GM18868 (cell line): ENCODE data around the gene DDX23.
"Not testable (repeated sequence)": the region's sequence is repeated elsewhere in the genome, so short reads cannot be mapped to it uniquely, and the experiment has no call there.

Experiments used
- ATAC-seq: cut with Tn5 transposase; IDR thresholded peaks from one replicate; pipeline ENCODE4 v1.9.1; 2021; ENCODE audit warnings: mild to moderate bottlenecking, moderate library complexity; ENCODE audit not compliant: unreplicated experiment

Gene DDX23

DNA sequence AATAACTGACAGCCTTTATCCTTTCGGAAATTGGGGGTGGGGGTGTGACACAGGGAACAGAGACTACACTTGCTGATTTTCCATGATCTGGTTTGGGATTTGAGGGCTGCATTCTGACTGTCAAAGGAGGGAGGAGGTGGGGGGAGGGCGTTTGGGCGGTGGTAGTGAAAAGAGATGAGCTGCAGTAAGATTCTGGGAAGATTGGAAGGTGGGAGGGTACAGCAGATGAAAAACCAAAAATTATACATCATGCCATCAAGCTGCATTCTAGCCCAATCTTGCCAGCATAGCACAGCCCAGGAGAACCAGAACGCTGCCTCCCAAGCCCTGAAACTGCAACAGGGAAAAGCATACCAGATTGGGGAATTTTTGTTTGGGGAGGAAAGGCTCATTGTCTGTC lies 11.3 kb upstream of the DDX23 start:
- no peak for ATAC-seq

- no peak for ATAC-seq
Observed at GRCh38 chr12:48862760-48863159, 10.8 kb upstream of the DDX23 start.

DNA sequence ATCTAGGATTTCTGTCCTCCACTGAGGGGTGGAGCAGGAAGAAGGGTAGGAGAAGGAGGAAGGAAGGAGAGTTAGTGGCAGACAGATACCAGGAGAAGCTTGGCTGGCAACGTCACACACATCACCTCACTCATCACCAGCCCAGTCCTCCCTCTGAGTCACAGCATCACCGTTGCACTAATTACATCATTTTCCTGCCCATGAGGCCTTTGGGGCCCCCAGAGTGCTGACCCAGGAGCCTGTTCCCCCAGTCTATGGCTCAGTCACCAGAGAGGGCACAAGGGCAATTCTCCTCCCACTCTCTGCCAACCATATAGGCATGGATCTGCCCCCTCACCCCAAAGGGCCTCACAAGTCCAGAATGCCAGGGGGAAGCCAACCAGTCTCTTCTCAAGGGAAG lies 9.1 kb upstream of the DDX23 start:
- no peak for ATAC-seq

DNA sequence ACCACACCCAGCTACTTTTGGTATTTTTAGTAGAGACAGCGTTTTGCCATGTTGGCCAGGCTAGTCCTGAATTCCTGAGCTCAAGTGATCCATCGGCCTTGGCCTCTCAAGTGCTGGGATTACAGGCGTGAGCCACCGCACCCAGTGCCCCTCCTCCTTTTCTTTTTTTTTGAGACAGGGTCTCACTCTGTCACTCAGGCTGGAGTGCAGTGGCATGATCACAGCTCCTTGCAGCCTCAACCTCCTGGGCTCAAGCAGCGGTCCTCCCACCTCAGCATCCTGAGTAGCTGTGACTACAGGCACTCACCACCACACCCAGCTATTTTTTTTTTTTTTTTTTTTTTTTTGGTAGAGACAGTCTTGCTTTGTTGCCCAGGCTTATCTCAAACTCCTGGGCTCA lies 8.3 kb upstream of the DDX23 start:
- not testable (repeated sequence) for ATAC-seq

DNA sequence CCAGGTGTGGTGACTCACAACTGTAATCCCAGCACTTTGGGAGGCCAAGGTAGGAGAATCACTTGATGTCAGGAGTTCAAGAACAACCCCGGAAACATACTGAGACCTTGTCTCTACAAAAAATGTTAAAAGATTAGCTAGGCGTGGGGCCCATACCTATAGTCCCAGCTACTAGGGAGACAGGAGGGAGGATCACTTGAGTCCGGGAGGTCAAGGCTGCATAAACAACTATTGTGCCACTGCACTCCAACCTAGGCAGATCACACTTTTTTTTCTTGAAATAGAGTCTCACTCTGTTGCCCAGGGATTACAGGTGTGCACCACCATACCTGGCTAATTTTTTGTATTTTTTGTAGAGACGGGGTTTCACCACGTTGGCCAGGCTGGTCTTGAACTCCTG lies 7.6 kb upstream of the DDX23 start:
- ATAC-seq, result no peak

DNA sequence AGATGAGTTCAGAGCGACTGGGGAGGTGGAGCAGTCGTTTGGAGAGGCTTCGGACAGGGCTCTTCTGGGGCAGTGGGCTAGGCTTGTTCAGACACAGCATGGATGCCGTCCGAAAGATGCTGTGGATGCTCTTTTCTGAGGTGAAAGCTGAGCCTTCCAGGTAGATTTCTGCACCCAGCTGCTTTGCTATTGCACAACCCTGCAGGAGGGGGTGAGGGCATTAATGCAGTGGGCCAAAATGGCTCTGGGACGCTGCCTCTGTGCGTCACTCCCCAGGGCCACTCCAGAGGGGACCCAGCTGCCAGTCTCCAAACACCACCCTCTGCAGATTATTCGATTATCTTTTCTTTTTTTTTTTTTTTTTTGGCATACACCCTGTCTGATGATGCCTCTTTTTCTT lies 6.1 kb upstream of the DDX23 start:
- ATAC-seq, result no peak

DNA sequence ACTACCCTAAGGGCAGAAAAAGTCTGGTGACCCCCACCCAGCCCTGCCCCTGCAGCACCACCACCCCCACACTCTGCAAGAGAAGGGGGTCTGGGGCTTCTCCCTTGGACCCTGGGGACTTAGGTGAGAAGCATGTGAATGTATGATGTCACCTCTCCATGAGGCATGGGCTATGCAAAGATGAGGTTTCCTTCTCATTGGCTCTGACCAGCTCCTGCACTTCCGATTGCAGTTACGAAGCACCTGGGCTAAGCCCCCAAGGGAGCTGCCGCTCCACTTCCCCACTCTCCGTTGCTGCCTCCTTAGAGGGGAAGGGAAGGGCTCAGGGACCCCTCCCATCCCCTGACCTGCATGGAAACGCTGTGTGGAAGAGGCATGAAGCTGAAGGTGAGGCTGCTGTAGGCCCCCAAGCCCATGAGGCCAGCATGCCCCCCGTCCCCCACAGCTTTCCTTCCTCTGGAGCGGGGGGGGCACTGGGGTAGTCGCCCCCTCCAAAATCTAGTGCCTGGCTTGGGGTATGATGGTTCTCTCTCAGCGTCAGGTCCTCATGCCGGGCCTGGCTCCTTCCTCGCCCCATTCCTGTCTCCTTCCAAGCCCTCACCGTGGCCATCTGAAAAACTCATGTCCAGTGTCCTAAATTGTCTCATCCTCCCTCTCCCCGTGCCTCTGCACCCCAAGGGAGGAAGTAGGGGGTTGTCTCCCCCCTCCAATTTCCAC lies 5.5 kb upstream of the DDX23 start:
- ATAC-seq, result no peak

GRCh38 chr12:48856379-48856778 lies 4.4 kb upstream of the DDX23 start:
- no peak for ATAC-seq

GRCh38 chr12:48854932-48855331 lies 3.0 kb upstream of the DDX23 start:
- not testable (repeated sequence) for ATAC-seq

- ATAC-seq, result no peak
Observed at GRCh38 chr12:48854488-48854887, 2.5 kb upstream of the DDX23 start.

DNA sequence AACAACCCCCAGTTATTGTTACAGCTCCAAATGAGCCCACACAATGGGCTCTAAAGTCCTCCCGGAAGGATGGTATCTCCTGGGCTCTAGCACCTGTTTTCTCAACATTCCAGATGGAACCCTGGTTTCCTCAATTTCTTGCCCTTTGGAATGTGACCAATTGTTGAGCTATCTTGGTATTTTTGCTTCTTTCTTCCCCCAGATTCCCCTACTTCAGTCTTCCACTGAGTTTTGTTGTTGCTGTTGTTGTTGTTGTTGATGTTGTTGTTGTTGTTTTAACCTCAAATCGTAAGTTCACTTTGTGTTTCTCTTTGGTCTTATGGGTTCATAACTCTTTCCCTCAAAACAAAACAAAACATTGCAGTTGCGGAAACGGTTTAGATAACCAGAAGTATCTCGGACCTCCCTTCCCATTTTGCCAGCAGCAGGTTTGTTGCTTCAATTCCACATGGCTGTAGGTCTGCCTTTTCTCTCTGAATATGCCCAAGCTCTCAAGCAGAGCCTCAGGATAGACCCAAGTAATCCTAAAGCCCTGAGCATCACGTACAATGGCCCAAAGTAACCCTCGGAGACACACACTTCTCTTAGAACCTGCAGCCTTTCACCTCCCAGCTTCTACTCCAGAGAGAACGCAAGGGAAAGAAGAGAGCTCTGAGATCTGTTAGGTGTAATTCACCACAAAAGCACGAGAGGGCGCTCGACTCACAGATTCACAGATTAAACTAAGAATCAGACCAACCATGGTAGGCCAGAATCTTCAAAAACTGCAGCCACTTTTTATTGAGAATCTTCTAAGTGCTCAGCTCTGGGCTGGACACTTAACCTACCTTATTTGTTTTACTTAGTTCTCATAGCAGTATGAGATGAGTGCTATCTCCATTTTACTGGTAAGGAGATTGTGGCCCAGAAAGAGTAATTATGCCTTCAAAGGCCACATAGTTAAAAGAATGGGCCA lies 1.0 kb upstream of the DDX23 start:
- peak; percentile 45 for ATAC-seq

GRCh38 chr12:48842021-48842420 lies 9.9 kb downstream of the DDX23 start:
- not testable (repeated sequence) for ATAC-seq

DNA sequence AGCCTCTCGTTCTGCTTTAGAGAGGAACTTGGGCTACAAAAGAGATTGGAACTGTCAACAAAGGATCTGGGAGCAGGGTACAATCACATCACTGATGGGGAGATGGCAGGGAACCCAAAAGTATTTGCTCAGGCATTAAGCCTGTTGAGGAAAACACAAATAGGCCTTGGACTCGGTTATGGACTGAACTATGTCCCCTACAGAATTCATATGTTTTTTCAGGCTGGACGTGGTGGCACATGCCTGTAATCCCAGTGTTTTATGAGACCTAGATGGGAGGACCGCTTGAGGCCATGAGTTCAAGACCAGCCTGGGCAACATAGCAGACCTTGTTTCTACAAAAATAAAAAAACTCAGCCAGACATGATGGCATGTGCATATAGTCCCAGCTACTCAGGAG lies 13.9 kb downstream of the DDX23 start:
- no peak for ATAC-seq

GRCh38 chr12:48832321-48833060 lies 19.5 kb downstream of the DDX23 start:
- no peak for ATAC-seq

DNA sequence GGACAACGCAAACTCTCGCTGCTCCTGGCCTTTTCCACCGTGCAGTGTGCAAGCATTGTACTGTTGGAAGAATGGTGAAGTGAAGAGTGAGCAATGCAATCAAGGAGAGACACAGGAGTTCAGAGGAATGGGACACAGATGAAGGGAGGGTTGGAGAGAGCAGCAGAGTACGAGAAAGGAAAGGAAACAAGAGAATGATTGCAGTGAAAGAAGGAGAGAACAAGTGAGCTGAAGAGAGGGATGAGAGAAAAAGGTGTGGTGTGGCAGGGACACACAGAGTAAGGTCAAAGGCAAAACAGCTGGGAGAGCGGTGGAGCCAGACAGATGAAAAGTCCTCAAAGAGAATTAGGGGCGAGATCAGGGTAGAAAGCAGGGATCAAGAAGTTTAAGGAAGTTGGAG lies 20.7 kb downstream of the DDX23 start:
- no peak for ATAC-seq

DNA sequence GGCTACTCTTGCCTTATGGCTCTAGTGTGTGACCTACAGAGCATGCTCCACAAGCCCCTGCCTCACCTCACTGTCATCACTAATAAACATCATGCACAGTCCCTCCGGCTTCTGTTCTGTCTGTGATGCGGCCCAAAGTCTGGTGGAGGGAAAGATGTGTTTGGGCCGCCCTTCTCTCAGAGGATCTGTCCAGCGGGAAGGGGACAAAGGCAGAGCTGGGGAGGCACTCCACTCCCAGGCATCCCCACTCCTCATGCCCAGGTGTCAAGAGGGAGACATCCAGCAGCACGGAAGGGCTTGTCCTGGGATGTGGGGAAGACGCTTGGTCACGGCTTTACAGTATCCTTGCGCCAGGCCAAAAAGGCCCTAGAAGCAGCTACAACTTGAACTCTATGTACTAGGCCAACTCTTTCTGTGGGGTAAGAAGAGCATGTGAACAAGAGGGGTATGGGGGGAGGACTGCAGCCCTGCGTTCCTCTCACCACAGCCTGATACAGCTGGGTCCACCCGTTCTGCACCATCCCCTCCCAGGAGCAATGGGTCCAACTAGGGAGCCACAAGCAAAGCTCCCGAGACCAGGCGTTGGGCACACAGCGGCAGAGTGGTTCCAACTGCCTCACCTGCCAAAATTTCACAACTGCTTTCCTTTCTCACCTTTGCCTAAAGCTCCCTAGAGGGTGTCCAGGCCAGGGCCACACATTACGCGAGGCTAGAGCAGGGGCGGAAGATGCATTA lies 23.0 kb downstream of the DDX23 start:
- ATAC-seq, result no peak

DNA sequence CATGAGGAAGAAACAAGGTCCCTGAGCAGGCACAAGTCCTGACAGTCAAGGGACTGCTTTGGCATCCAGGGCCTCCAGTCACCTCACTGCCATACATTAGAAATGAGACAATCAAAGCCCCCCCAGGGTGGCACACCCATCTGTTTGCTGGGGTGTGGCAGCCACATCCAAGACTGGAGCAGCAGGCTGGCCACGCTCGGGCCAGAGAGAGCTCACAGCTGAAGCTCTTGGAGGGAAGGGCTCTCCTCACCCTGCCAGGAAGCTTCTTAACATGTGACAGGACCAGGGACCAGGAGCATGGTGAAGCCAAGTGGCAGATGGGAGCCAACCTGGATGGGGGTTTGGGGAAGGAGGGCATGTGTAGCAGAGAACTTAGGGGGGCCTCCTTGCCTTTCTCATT lies 23.7 kb downstream of the DDX23 start:
- no peak for ATAC-seq

GRCh38 chr12:48827513-48828096 lies 24.4 kb downstream of the DDX23 start:
- ATAC-seq, result no peak

- ATAC-seq, result no peak
Observed at GRCh38 chr12:48827026-48827425, 24.9 kb downstream of the DDX23 start.

DNA sequence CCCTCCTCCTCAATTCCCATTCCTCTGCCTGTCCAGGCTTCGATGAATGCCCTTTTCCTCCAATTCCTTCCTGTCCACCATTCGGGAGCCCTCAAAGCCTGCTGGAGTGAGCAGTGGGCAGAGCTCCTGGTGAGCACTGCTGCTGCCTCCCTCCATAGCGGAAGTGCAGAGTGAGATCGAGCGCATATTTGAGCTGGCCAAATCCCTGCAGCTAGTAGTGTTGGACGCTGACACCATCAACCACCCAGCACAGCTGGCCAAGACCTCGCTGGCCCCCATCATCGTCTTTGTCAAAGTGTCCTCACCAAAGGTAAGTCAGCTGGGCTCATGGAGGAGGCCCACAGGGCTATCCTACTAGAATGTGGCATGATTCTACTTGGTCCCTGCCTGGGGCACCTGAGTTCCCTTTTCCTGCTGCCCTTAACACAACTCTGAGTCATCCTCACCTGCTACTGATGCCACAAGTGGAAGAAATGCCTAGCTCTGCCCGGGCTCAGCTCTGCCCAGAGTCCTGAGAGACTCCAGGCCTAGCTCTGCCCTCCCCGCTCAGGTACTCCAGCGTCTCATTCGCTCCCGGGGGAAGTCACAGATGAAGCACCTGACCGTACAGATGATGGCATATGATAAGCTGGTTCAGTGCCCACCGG lies 25.6 kb downstream of the DDX23 start:
- ATAC-seq, result no peak
